Naive B cell (primary cell): Measurements from ENCODE around the gene GMPR. TPM values are rescaled to one million over a fixed set of nuclear protein-coding genes. Genes with fewer than 3 reads are reported as not detected.
A peak's percentile ranks its signal among the peaks of the same experiment; 100 is the strongest.

Source experiments
- ATAC-seq, 2 donors: fragments of 150-1000 bp; cut with Tn5 transposase; 2 replicates each; pipeline ENCODE4 v1.10.0; 2021; ENCODE audit warnings: low read depth in 2 of 2, mild to moderate bottlenecking in 2 of 2, moderate library complexity in 2 of 2
- DNase-seq: peaks from one replicate; pipeline ENCODE4 v3.0.0; 2022
- H3K27ac Mint-ChIP-seq, 6 donors: one replicate each; pipeline ENCODE4 v1.8.0; 2020 to 2022; ENCODE audit warnings: mild to moderate bottlenecking in 6 of 6, mixed read lengths in 6 of 6, moderate library complexity in 5 of 6, inconsistent platforms in 2 of 6
- H3K27me3 Mint-ChIP-seq, 3 donors: one replicate each; pipeline ENCODE4 v1.8.0; 2021 to 2022; ENCODE audit warnings: mixed read lengths in 3 of 3, mild to moderate bottlenecking in 1 of 3
- H3K36me3 Mint-ChIP-seq, 2 donors: one replicate each; pipeline ENCODE4 v1.8.0; 2020 to 2022; ENCODE audit warnings: mixed read lengths in 2 of 2, inconsistent platforms in 1 of 2, mild to moderate bottlenecking in 1 of 2
- H3K4me1 Mint-ChIP-seq, 3 donors: one replicate each; pipeline ENCODE4 v1.8.0; 2020 to 2022; ENCODE audit warnings: mixed read lengths in 3 of 3, inconsistent platforms in 1 of 3, mild to moderate bottlenecking in 1 of 3, moderate library complexity in 1 of 3
- H3K4me3 Mint-ChIP-seq, 8 donors: one replicate each; pipeline ENCODE4 v1.8.0; 2020 to 2022; ENCODE audit warnings: mild to moderate bottlenecking in 8 of 8, mixed read lengths in 8 of 8, moderate library complexity in 8 of 8, inconsistent platforms in 2 of 8
- H3K9me3 Mint-ChIP-seq, 7 donors: one replicate each; pipeline ENCODE4 v1.8.0; 2020 to 2022; ENCODE audit warnings: mixed read lengths in 7 of 7, mild to moderate bottlenecking in 5 of 7, inconsistent platforms in 2 of 7, moderate library complexity in 1 of 7
- polyA plus RNA-seq, 6 donors: library from polyadenylated mRNA; unstranded; fragments of 300-500 nt; fragmentation: Illumina TruSeq; gene quantifications; one replicate each; pipeline ENCODE4 v1.2.3, GENCODE V29; 2021; ENCODE audit warnings: low read depth in 6 of 6

The GMPR gene
- polyA plus RNA-seq, 6 donors from 2014 or later = 0.88 to 5.2 (median 1.1) TPM; not detected in 1

GRCh38 chr6:16243055-16243454 is 4.7 kb downstream of the GMPR start:
- no peak overlapping the region for H3K4me3 Mint-ChIP-seq

GRCh38 chr6:16243664-16244063 is 5.3 kb downstream of the GMPR start:
- H3K36me3 Mint-ChIP-seq = no peaks in the 10 kb centered on the region
- H3K27me3 Mint-ChIP-seq = peaks cover 0 to 15% (median 7%) of the 10 kb centered on the region in 3 donors
- ATAC-seq = no peak
- no peak for DNase-seq
- peaks cover 8 to 13% (median 12%) of the 10 kb centered on the region in 3 donors for H3K4me1 Mint-ChIP-seq
- H3K9me3 Mint-ChIP-seq = no peaks in the 10 kb centered on the region
- no peak overlapping the region for H3K4me3 Mint-ChIP-seq
- peak overlapping the region in 1 of 6 donors; percentile 67 for H3K27ac Mint-ChIP-seq

More at GRCh38 chr6:16243055-16243454, 4.7 kb downstream of the GMPR start:
- Mint-ChIP-seq H3K4me1 (peaks cover 9 to 16% (median 16%) of the 10 kb centered on the region in 3 donors), H3K27me3 (peaks cover 0 to 15% (median 7%) of the 10 kb centered on the region in 3 donors), H3K36me3 (no peaks in the 10 kb centered on the region), H3K27ac (peak overlapping the region in 1 of 6 donors; percentile 12), H3K9me3 (no peaks in the 10 kb centered on the region)
- DNase-seq (no peak), ATAC-seq (no peak)

GRCh38 chr6:16244446-16244845 is 6.1 kb downstream of the GMPR start:
- DNase-seq (no peak), ATAC-seq (no peak)
- Mint-ChIP-seq H3K36me3 (no peaks in the 10 kb centered on the region), H3K4me1 (peaks cover 0 to 5% (median 4%) of the 10 kb centered on the region in 3 donors), H3K4me3 (no peak overlapping the region), H3K27ac (no peak overlapping the region), H3K27me3 (peaks cover 0 to 15% (median 7%) of the 10 kb centered on the region in 3 donors), H3K9me3 (no peaks in the 10 kb centered on the region)

- Mint-ChIP-seq H3K9me3 (no peaks in the 10 kb centered on the region), H3K4me1 (peaks cover 0 to under 1% (median 0%) of the 10 kb centered on the region in 3 donors)
- no peak for DNase-seq
These were observed 6.6 kb downstream of the GMPR start for GRCh38 chr6:16244869-16245451.

GRCh38 chr6:16248271-16248853 is 10.0 kb downstream of the GMPR start:
- no peaks in the 10 kb centered on the region for H3K4me1 Mint-ChIP-seq
- DNase-seq (no peak), ATAC-seq (no peak)
- peaks cover 0 to 15% (median 7%) of the 10 kb centered on the region in 3 donors for H3K27me3 Mint-ChIP-seq
- no peak overlapping the region for H3K4me3 Mint-ChIP-seq
- no peaks in the 10 kb centered on the region for H3K9me3 Mint-ChIP-seq
- no peaks in the 10 kb centered on the region for H3K36me3 Mint-ChIP-seq
- H3K27ac Mint-ChIP-seq = no peak overlapping the region

More at GRCh38 chr6:16244869-16245451, 6.6 kb downstream of the GMPR start:
- no peak for ATAC-seq
- Mint-ChIP-seq H3K27me3 (peaks cover 0 to 15% (median 7%) of the 10 kb centered on the region in 3 donors), H3K36me3 (no peaks in the 10 kb centered on the region), H3K27ac (no peak overlapping the region), H3K4me3 (no peak overlapping the region)

- H3K4me1 Mint-ChIP-seq = no peaks in the 10 kb centered on the region
These were observed 11.6 kb downstream of the GMPR start for GRCh38 chr6:16249971-16250370.

GRCh38 chr6:16251706-16252105 is 13.3 kb downstream of the GMPR start:
- H3K4me3 Mint-ChIP-seq = no peak overlapping the region
- H3K36me3 Mint-ChIP-seq = no peaks in the 10 kb centered on the region
- H3K27ac Mint-ChIP-seq = no peak overlapping the region
- no peak for ATAC-seq
- no peaks in the 10 kb centered on the region for H3K4me1 Mint-ChIP-seq
- no peaks in the 10 kb centered on the region for H3K9me3 Mint-ChIP-seq
- H3K27me3 Mint-ChIP-seq = no peaks in the 10 kb centered on the region
- no peak for DNase-seq

More at GRCh38 chr6:16249971-16250370, 11.6 kb downstream of the GMPR start:
- ATAC-seq (no peak), DNase-seq (no peak)
- Mint-ChIP-seq H3K4me3 (no peak overlapping the region), H3K36me3 (no peaks in the 10 kb centered on the region), H3K9me3 (no peaks in the 10 kb centered on the region), H3K27me3 (peaks cover 0 to 15% (median 7%) of the 10 kb centered on the region in 3 donors), H3K27ac (no peak overlapping the region)

GRCh38 chr6:16252686-16253299 is 14.4 kb downstream of the GMPR start:
- no peaks in the 10 kb centered on the region for H3K27me3 Mint-ChIP-seq
- no peaks in the 10 kb centered on the region for H3K36me3 Mint-ChIP-seq
- H3K27ac Mint-ChIP-seq = no peak overlapping the region
- DNase-seq = no peak
- H3K4me1 Mint-ChIP-seq = no peaks in the 10 kb centered on the region
- ATAC-seq = no peak
- no peaks in the 10 kb centered on the region for H3K9me3 Mint-ChIP-seq
- H3K4me3 Mint-ChIP-seq = no peak overlapping the region

GRCh38 chr6:16253399-16254144 is 15.2 kb downstream of the GMPR start:
- Mint-ChIP-seq H3K27me3 (no peaks in the 10 kb centered on the region), H3K36me3 (no peaks in the 10 kb centered on the region), H3K4me3 (no peak overlapping the region), H3K9me3 (no peaks in the 10 kb centered on the region), H3K27ac (no peak overlapping the region), H3K4me1 (no peaks in the 10 kb centered on the region)
- DNase-seq (no peak), ATAC-seq (no peak)

- Mint-ChIP-seq H3K4me1 (no peaks in the 10 kb centered on the region), H3K9me3 (no peaks in the 10 kb centered on the region), H3K4me3 (no peak overlapping the region), H3K27ac (no peak overlapping the region), H3K27me3 (no peaks in the 10 kb centered on the region), H3K36me3 (no peaks in the 10 kb centered on the region)
- ATAC-seq = no peak
- no peak for DNase-seq
These were observed 16.1 kb downstream of the GMPR start for GRCh38 chr6:16254535-16254934.

GRCh38 chr6:16256781-16257180 is 18.4 kb downstream of the GMPR start:
- H3K4me1 Mint-ChIP-seq = no peaks in the 10 kb centered on the region
- ATAC-seq = no peak
- no peaks in the 10 kb centered on the region for H3K36me3 Mint-ChIP-seq
- no peak overlapping the region for H3K27ac Mint-ChIP-seq
- no peaks in the 10 kb centered on the region for H3K27me3 Mint-ChIP-seq
- H3K4me3 Mint-ChIP-seq = no peak overlapping the region
- no peaks in the 10 kb centered on the region for H3K9me3 Mint-ChIP-seq
- no peak for DNase-seq

- Mint-ChIP-seq H3K27me3 (no peaks in the 10 kb centered on the region), H3K4me3 (peak overlapping the region in 1 of 8 donors; percentile 25), H3K27ac (no peak overlapping the region), H3K36me3 (no peaks in the 10 kb centered on the region), H3K4me1 (no peaks in the 10 kb centered on the region), H3K9me3 (no peaks in the 10 kb centered on the region)
- ATAC-seq = no peak
- no peak for DNase-seq
These were observed 19.8 kb downstream of the GMPR start for GRCh38 chr6:16257999-16258708.

- no peak for ATAC-seq
- no peak overlapping the region for H3K27ac Mint-ChIP-seq
- no peaks in the 10 kb centered on the region for H3K36me3 Mint-ChIP-seq
- H3K27me3 Mint-ChIP-seq = no peaks in the 10 kb centered on the region
- no peaks in the 10 kb centered on the region for H3K9me3 Mint-ChIP-seq
- no peak for DNase-seq
- no peaks in the 10 kb centered on the region for H3K4me1 Mint-ChIP-seq
- H3K4me3 Mint-ChIP-seq = no peak overlapping the region
These were observed 20.3 kb downstream of the GMPR start for GRCh38 chr6:16258709-16259075.
